OCI-LY7 (cell line): ENCODE results near the gene GTF3C1. TPM values are rescaled to one million over a fixed set of nuclear protein-coding genes. Genes with fewer than 3 reads are reported as not detected.

ENCODE experiments used
- BruUV-seq: library from RNA; stranded (reverse); fragments of 400-500 nt; replicated peaks from 2 replicates; lab custom pipeline; 2021; lab: Mats Ljungman, UMichigan
- CTCF ChIA-PET: fragments of 300-600 bp; sonication (Branson Sonifier 250); formaldehyde crosslinking; loops from one replicate; lab custom pipeline; 2022; ENCODE audit warnings: antibody characterized with exemption; ENCODE audit not compliant: unreplicated experiment; lab: Charles Lee
- POLR2A ChIA-PET: fragments of 300-600 bp; sonication (Branson Sonifier 250); formaldehyde crosslinking; loops from one replicate; lab custom pipeline; 2022; ENCODE audit warnings: antibody characterized with exemption; lab: Charles Lee
- DNase-seq: peaks from one replicate; pipeline ENCODE4 v3.0.0-alpha.2; 2015; ENCODE audit warnings: low spot score
- H2AFZ ChIP-seq: fragments of 200-600 bp; sonication (generic), shearing (Covaris generic); 2 replicates; pipeline ENCODE4 v1.6.1; 2014; ENCODE audit warnings: mild to moderate bottlenecking, antibody characterized with exemption, low read length, moderate library complexity
- H3K27ac ChIP-seq: fragments of 200-600 bp; sonication (generic); 2 replicates; pipeline ENCODE4 v1.5.1; 2014; ENCODE audit warnings: mixed run types, low read depth, mild to moderate bottlenecking, moderate library complexity, low read length, inconsistent platforms; ENCODE audit not compliant: poor library complexity, severe bottlenecking
- H3K36me3 ChIP-seq: fragments of 200-600 bp; sonication (generic); 2 replicates; pipeline ENCODE4 v1.6.1; 2014; ENCODE audit warnings: mild to moderate bottlenecking, antibody characterized with exemption, low read length, moderate library complexity, mixed read lengths; ENCODE audit not compliant: insufficient read depth
- H3K4me1 ChIP-seq: fragments of 200-600 bp; sonication (generic); 2 replicates; pipeline ENCODE4 v1.5.1; 2014; ENCODE audit warnings: mild to moderate bottlenecking, low read length; ENCODE audit not compliant: insufficient read depth, poor library complexity, severe bottlenecking
- H3K4me2 ChIP-seq: fragments of 200-600 bp; sonication (generic); 2 replicates; pipeline ENCODE4 v1.6.1; 2014; ENCODE audit warnings: mild to moderate bottlenecking, low read length
- H3K4me3 ChIP-seq: fragments of 200-600 bp; sonication (generic); 2 replicates; pipeline ENCODE4 v1.5.1; 2014; ENCODE audit warnings: mild to moderate bottlenecking, low read depth, low read length; ENCODE audit not compliant: poor library complexity, severe bottlenecking
- H3K79me2 ChIP-seq: fragments of 200-600 bp; sonication (generic); 2 replicates; pipeline ENCODE4 v1.6.1; 2016; ENCODE audit warnings: low read depth, mild to moderate bottlenecking, low read length, moderate library complexity, mixed read lengths; ENCODE audit not compliant: insufficient read depth
- H3K9me2 ChIP-seq: fragments of 200-600 bp; sonication (generic); 2 replicates; pipeline ENCODE4 v1.6.1; 2016; ENCODE audit warnings: mild to moderate bottlenecking, low read length, mixed read lengths; ENCODE audit not compliant: insufficient read depth
- H3K9me3 ChIP-seq: fragments of 200-600 bp; sonication (generic); 2 replicates; pipeline ENCODE4 v1.6.1; 2014; ENCODE audit warnings: mild to moderate bottlenecking, mixed run types, low read length, mixed read lengths
- H4K20me1 ChIP-seq: fragments of 200-600 bp; sonication (generic); 2 replicates; pipeline ENCODE4 v1.6.1; 2014; ENCODE audit warnings: mild to moderate bottlenecking, antibody characterized with exemption, low read length, moderate library complexity, mixed read lengths; ENCODE audit not compliant: insufficient read depth
- CTCF ChIP-seq: fragments of 200-600 bp; sonication (generic); conservative IDR thresholded peaks from 2 replicates; pipeline ENCODE4 v1.5.1; 2014; ENCODE audit warnings: mild to moderate bottlenecking, antibody characterized with exemption, low read length, moderate library complexity, mixed read lengths
- EZH2phosphoT487 ChIP-seq: fragments of 200-600 bp; sonication (generic); IDR thresholded peaks from 2 replicates; pipeline ENCODE4 v1.6.1; 2018; ENCODE audit warnings: low read depth, borderline replicate concordance, mild to moderate bottlenecking, mixed run types, antibody characterized with exemption, low read length, moderate library complexity, mixed read lengths
- intact Hi-C: fragments of 100-400 bp; cut with micrococcal nuclease; formaldehyde crosslinking; loops from one replicate; pipeline ENCODE4 v1.10.0; 2022; ENCODE audit not compliant: unreplicated experiment
- total RNA-seq, 2 experiments: library from RNA; depleted of rRNA in 1 of 2; stranded (reverse); fragments of >200 nt in 1 of 2; shearing (Covaris generic) in 1 of 2; gene quantifications; 2 replicates each; pipeline ENCODE4 v1.2.3, GENCODE V29; 2014 to 2022

GTF3C1 gene
- total RNA-seq, 2 experiments from 2014 or later, result 48.3 to 57.1 TPM

- H3K4me3 ChIP-seq, result peak overlapping the region; percentile 53
- CTCF ChIA-PET, result interaction anchor here (0.7 to 2.4 kb wide), 5 partner anchors 22 to 247 kb away, joined by 3 to 11 read pairs (median 5); no protein-coding TSS in a partner anchor
- TF ChIP-seq EZH2phosphoT487 (no peak), CTCF (peak; percentile 48; the same call in 1 of the 2 replicates)
- H3K79me2 ChIP-seq, result peaks cover 7% of the 10 kb centered on the region; the same call in 1 of the 2 replicates
- no peaks in the 10 kb centered on the region for H4K20me1 ChIP-seq
- H3K4me2 ChIP-seq, result peak overlapping the region; percentile 61
- H3K36me3 ChIP-seq, result peaks cover 38% of the 10 kb centered on the region
- peak overlapping the region; percentile 88 for H3K27ac ChIP-seq
- no peaks in the 10 kb centered on the region for H3K9me2 ChIP-seq
- intact Hi-C loops, result loop anchor here (1.0 kb wide), 2 partner anchors 24 to 28 kb away; partner anchors contain the start of gene IL21R
- POLR2A ChIA-PET, result interaction anchor here (0.6 to 2.3 kb wide), 12 partner anchors 19 to 1189 kb away, joined by 3 to 16 read pairs (median 5); partner anchors contain the start of gene IL21R
- DNase-seq, result peak; percentile 94
- H3K4me1 ChIP-seq, result peaks cover 60% of the 10 kb centered on the region
- H2AFZ ChIP-seq, result peak overlapping the region; percentile 11; the same call in 1 of the 2 replicates
- no TSS peak for BruUV-seq
- H3K9me3 ChIP-seq, result peaks cover 21% of the 10 kb centered on the region
Observed at GRCh38 chr16:27426423-27427408, 123.0 kb downstream of the GTF3C1 start.

- peak overlapping the region; percentile 61 for H3K4me2 ChIP-seq
- H3K9me2 ChIP-seq, result no peaks in the 10 kb centered on the region
- CTCF ChIA-PET, result interaction anchor here (1.4 to 2.4 kb wide), 2 partner anchors 21 to 246 kb away, joined by 4 to 11 read pairs; no protein-coding TSS in a partner anchor
- no peak for TF ChIP-seq CTCF
- TF ChIP-seq EZH2phosphoT487, result no peak
- H3K9me3 ChIP-seq, result peaks cover 28% of the 10 kb centered on the region
- no TSS peak for BruUV-seq
- peaks cover 55% of the 10 kb centered on the region for H3K4me1 ChIP-seq
- peak overlapping the region; percentile 88 for H3K27ac ChIP-seq
- peaks cover 46% of the 10 kb centered on the region for H3K36me3 ChIP-seq
- DNase-seq, result no peak
- intact Hi-C loops, result loop anchor here (1.0 kb wide), 2 partner anchors 24 to 28 kb away; partner anchors contain the start of gene IL21R
- peaks cover 7% of the 10 kb centered on the region; the same call in 1 of the 2 replicates for H3K79me2 ChIP-seq
- no peaks in the 10 kb centered on the region for H4K20me1 ChIP-seq
- H3K4me3 ChIP-seq, result no peak overlapping the region
- H2AFZ ChIP-seq, result peak overlapping the region; percentile 6; the same call in 1 of the 2 replicates
- POLR2A ChIA-PET, result interaction anchor here (0.6 to 2.2 kb wide), 7 partner anchors 18 to 220 kb away, joined by 3 to 16 read pairs (median 5); no protein-coding TSS in a partner anchor
Observed at GRCh38 chr16:27425961-27426360, 123.8 kb downstream of the GTF3C1 start.
